SK-N-SH (cell line): ENCODE data around the gene TRA2A. TPM values are rescaled to one million over a fixed set of nuclear protein-coding genes. Genes with fewer than 3 reads are reported as not detected.

Experiments used
- CTCF ChIA-PET: fragments of 300-600, 350-600 bp; formaldehyde crosslinking; extraction: SDS; loops from one replicate; lab custom pipeline; 2021; lab: Yijun Ruan, JAX
- POLR2A ChIA-PET: fragments of 350-600 bp; sonication (Branson Sonifier 250); formaldehyde crosslinking; extraction: SDS; loops from one replicate; lab custom pipeline; 2020; ENCODE audit warnings: antibody characterized with exemption, inconsistent platforms; lab: Yijun Ruan, JAX
- DNase-seq: peaks from one replicate; pipeline ENCODE4 v3.0.0; 2012
- H2AFZ ChIP-seq: fragments of 200-600 bp; sonication (generic); 2 replicates; pipeline ENCODE4 v1.8.1; 2016; ENCODE audit warnings: antibody characterized with exemption, mild to moderate bottlenecking, low read depth
- H3F3A ChIP-seq: fragments of 200-600 bp; sonication (generic); replicated peaks from 2 replicates; pipeline ENCODE3; 2016; ENCODE audit warnings: antibody characterized with exemption, mild to moderate bottlenecking; ENCODE audit not compliant: insufficient read depth
- H3K27ac ChIP-seq, 2 experiments: fragments of 200-500 bp in 1 of 2; fragments of 200-600 bp in 1 of 2; sonication (Bioruptor generic) in 1 of 2; sonication (generic), shearing (Covaris generic) in 1 of 2; 2 replicates each; pipeline versions ENCODE4 v1.5.1 to v1.6.1; 2014 to 2016; ENCODE audit warnings: low read depth in 2 of 2, inconsistent platforms in 1 of 2, low read length in 1 of 2, mild to moderate bottlenecking in 1 of 2, mixed read lengths in 1 of 2
- H3K27me3 ChIP-seq: fragments of 200-600 bp; sonication (generic), shearing (Covaris generic); 2 replicates; pipeline ENCODE4 v1.6.1; 2016; ENCODE audit warnings: mixed run types; ENCODE audit not compliant: insufficient read depth
- H3K36me3 ChIP-seq, 2 experiments: fragments of 200-500 bp in 1 of 2; fragments of 200-600 bp in 1 of 2; sonication (Bioruptor generic) in 1 of 2; sonication (generic) in 1 of 2; replicated peaks in 1 of 2; 2 replicates each; pipeline versions ENCODE3 to v1.5.1; 2014 to 2016; ENCODE audit warnings: low read length in 1 of 2, mild to moderate bottlenecking in 1 of 2; ENCODE audit not compliant: insufficient read depth in 2 of 2, control insufficient read depth in 1 of 2
- H3K4me1 ChIP-seq, 2 experiments: fragments of 200-500 bp in 1 of 2; fragments of 200-600 bp in 1 of 2; sonication (Bioruptor generic) in 1 of 2; sonication (generic), shearing (Covaris generic) in 1 of 2; 2 replicates each; pipeline versions ENCODE4 v1.5.1 to v1.6.1; 2014 to 2016; ENCODE audit warnings: low read depth in 1 of 2, low read length in 1 of 2, mixed run types in 1 of 2; ENCODE audit not compliant: insufficient read depth in 2 of 2, control insufficient read depth in 1 of 2
- H3K4me2 ChIP-seq: fragments of 200-600 bp; sonication (generic), shearing (Covaris generic); 2 replicates; pipeline ENCODE4 v1.6.1; 2017; ENCODE audit warnings: mixed run types
- H3K4me3 ChIP-seq, 2 experiments: fragments of 200-500 bp in 1 of 2; fragments of 200-600 bp in 1 of 2; sonication (Bioruptor generic) in 1 of 2; sonication (generic), shearing (Covaris generic) in 1 of 2; 2 replicates each; pipeline versions ENCODE4 v1.5.1 to v1.8.1; 2014 to 2016; ENCODE audit warnings: low read depth in 2 of 2, inconsistent platforms in 1 of 2, low read length in 1 of 2, mild to moderate bottlenecking in 1 of 2, mixed read lengths in 1 of 2, moderate library complexity in 1 of 2
- H3K79me2 ChIP-seq: fragments of 200-600 bp; sonication (generic); 2 replicates; pipeline ENCODE4 v1.8.1; 2017; ENCODE audit warnings: mild to moderate bottlenecking; ENCODE audit not compliant: insufficient read depth
- H3K9ac ChIP-seq: fragments of 200-600 bp; sonication (generic); 2 replicates; pipeline ENCODE4 v1.6.1; 2017; ENCODE audit warnings: mixed run types
- H3K9me2 ChIP-seq: fragments of 200-600 bp; sonication (generic); 2 replicates; pipeline ENCODE4 v1.6.1; 2017; ENCODE audit warnings: mixed run types
- H3K9me3 ChIP-seq: fragments of 200-600 bp; sonication (generic); 2 replicates; pipeline ENCODE4 v1.6.1; 2017; ENCODE audit warnings: mixed run types, mild to moderate bottlenecking, moderate library complexity
- H4K20me1 ChIP-seq: fragments of 200-600 bp; sonication (generic); 2 replicates; pipeline ENCODE4 v1.6.1; 2017; ENCODE audit warnings: mild to moderate bottlenecking, mixed run types; ENCODE audit not compliant: insufficient read depth
- ELF1 ChIP-seq: IDR thresholded peaks from 2 replicates; pipeline ENCODE4 v1.4.0; 2012
- EP300 ChIP-seq, 2 experiments: IDR thresholded peaks; 2 replicates each; pipeline versions ENCODE4 v1.4.0 to v1.6.1; 2012; ENCODE audit warnings: borderline replicate concordance in 1 of 2, low read depth in 1 of 2, low read length in 1 of 2
- FOSL2 ChIP-seq: IDR thresholded peaks from 2 replicates; pipeline ENCODE4 v1.4.0; 2012; ENCODE audit warnings: low read depth, mild to moderate bottlenecking, moderate library complexity, borderline replicate concordance
- FOXJ3 ChIP-seq: sonication (generic); formaldehyde crosslinking; IDR thresholded peaks from 2 replicates; pipeline ENCODE4 v1.5.1; 2020; ENCODE audit warnings: mild to moderate bottlenecking, missing genetic modification reagents
- FOXM1 ChIP-seq: IDR thresholded peaks from 2 replicates; pipeline ENCODE4 v1.4.0; 2012; ENCODE audit warnings: low read depth, mild to moderate bottlenecking
- IRF3 ChIP-seq: fragments of 150-350 bp; IDR thresholded peaks from 2 replicates; pipeline ENCODE4 v1.6.1; 2016; ENCODE audit warnings: mild to moderate bottlenecking, low read depth, low read length
- MEF2A ChIP-seq: IDR thresholded peaks from 2 replicates; pipeline ENCODE4 v1.4.0; 2012; ENCODE audit warnings: low read depth, borderline replicate concordance
- NFIC ChIP-seq: IDR thresholded peaks from 2 replicates; pipeline ENCODE4 v1.4.0; 2012; ENCODE audit warnings: borderline replicate concordance
- POLR2AphosphoS5 ChIP-seq: IDR thresholded peaks from 2 replicates; pipeline ENCODE4 v1.6.1; 2012; ENCODE audit warnings: low read depth, low read length
- RAD21 ChIP-seq: IDR thresholded peaks from 2 replicates; pipeline ENCODE4 v1.6.1; 2012; ENCODE audit warnings: mild to moderate bottlenecking, low read length
- RCOR1 ChIP-seq: fragments of 150-350 bp; IDR thresholded peaks from 2 replicates; pipeline ENCODE4 v1.6.1; 2017; ENCODE audit warnings: antibody characterized with exemption, low read length
- RFX5 ChIP-seq: IDR thresholded peaks from 2 replicates; pipeline ENCODE4 v1.6.1; 2012; ENCODE audit warnings: mild to moderate bottlenecking, improper control_type of control experiment, low read length
- RXRA ChIP-seq: IDR thresholded peaks from 2 replicates; pipeline ENCODE4 v1.4.0; 2012; ENCODE audit warnings: low read depth, mild to moderate bottlenecking, borderline replicate concordance
- SIN3A ChIP-seq: IDR thresholded peaks from 2 replicates; pipeline ENCODE4 v1.6.1; 2012; ENCODE audit warnings: low read depth, mild to moderate bottlenecking, low read length, moderate library complexity, borderline replicate concordance
- SMC3 ChIP-seq: IDR thresholded peaks from 2 replicates; pipeline ENCODE4 v1.6.1; 2012; ENCODE audit warnings: low read depth, low read length, improper control_type of control experiment
- TAF1 ChIP-seq: IDR thresholded peaks from 2 replicates; pipeline ENCODE4 v1.6.1; 2012; ENCODE audit warnings: low read depth, mild to moderate bottlenecking, low read length, moderate library complexity, borderline replicate concordance
- TCF12 ChIP-seq: IDR thresholded peaks from 2 replicates; pipeline ENCODE4 v1.4.0; 2012
- ZBTB33 ChIP-seq: IDR thresholded peaks from 2 replicates; pipeline ENCODE4 v1.4.0; 2012; ENCODE audit warnings: low read depth, borderline replicate concordance
- WGBS: methylation state at CpG from one replicate; pipeline ENCODE4 v1.1.6; 2017; ENCODE audit warnings: low lambda C conversion rate; 5-methylcytosine and 5-hydroxymethylcytosine counted together
- polyA plus RNA-seq, 3 experiments: library from polyadenylated mRNA; depleted of rRNA; stranded (reverse); fragments of >200 nt; gene quantifications; 2 replicates each; pipeline ENCODE4 v1.2.3, GENCODE V29; 2012
- TF ChIP-seq, protein P1 (sequence below): IDR thresholded peaks from 2 replicates; pipeline ENCODE4 v1.4.0; 2012; ENCODE audit warnings: low read depth
- TF ChIP-seq, protein P2 (sequence below): fragments of 200-600 bp; sonication (generic); IDR thresholded peaks from 2 replicates; pipeline ENCODE4 v1.6.1; 2017; ENCODE audit warnings: antibody characterized with exemption, mild to moderate bottlenecking, moderate library complexity
- TF ChIP-seq, protein P3 (sequence below): IDR thresholded peaks from 2 replicates; pipeline ENCODE4 v1.6.1; 2012; ENCODE audit warnings: mild to moderate bottlenecking, low read depth, low read length, moderate library complexity
- TF ChIP-seq, protein P4 (sequence below): IDR thresholded peaks from 2 replicates; pipeline ENCODE4; 2012

TRA2A gene
- polyA plus RNA-seq, 1 of the 3 experiments (the other 2 are of a cell fraction): 62.1 TPM

DNA sequence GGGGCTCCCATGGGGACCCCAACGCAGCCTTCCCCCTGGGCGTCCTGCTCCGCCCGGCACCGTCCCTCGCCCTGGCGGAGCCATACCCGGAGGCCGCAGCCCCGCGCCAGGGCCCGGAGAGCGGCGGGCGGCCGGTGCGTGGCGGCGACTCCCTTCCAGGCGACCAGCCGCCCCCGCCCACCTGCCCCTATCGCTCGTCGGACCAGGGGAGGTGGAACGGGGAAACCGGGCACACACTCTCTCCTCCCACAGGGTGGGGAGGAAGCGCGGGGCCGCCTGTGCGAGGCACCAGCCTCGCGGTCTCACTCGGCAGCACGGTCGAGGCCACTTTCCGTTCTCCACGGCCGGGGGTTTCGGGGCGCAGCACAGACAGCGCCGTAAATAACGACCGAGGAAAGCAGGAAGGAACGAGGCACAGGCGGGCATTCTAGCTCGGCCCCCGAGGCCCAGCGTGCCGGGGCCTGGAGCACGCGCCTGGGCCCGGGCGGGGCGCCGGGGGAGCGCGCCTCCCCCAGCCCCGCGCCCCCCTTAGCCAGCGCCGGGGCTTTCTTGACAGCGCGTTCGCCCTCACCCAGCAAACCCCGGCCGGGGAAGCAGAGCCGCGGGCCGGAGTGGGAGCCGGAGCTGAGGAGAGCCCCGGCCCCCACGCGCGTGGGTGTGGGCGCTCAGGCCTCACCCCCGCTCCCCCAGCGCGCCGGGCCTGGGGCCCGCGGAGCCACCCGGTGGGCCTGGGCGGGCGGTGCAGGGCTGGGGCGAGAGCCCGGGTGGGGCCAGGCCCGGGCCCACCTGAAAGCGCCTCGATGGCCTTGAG is 62.4 kb downstream of the TRA2A start:
- Histone ChIP-seq H3K4me3 (peak overlapping the region; percentile 88 to 89), H3K9me2 (no peaks in the 10 kb centered on the region; the same call in 1 of the 2 replicates), H3K9me3 (no peaks in the 10 kb centered on the region), H2AFZ (peak overlapping the region; percentile 58; the same call in 1 of the 2 replicates), H4K20me1 (peaks cover 36% of the 10 kb centered on the region), H3K27ac (peak overlapping the region; percentile 93 to 96), H3K79me2 (peaks cover 84% of the 10 kb centered on the region), H3K4me1 (peaks cover 15 to 38% of the 10 kb centered on the region in 2 experiments), H3K4me2 (peak overlapping the region; percentile 94), H3F3A (peaks cover 33% of the 10 kb centered on the region), H3K36me3 (peaks cover 6 to 10% of the 10 kb centered on the region in 2 experiments), H3K27me3 (no peaks in the 10 kb centered on the region), H3K9ac (peak overlapping the region; percentile 91)
- ChIA-PET CTCF (interaction anchor here (0.6 to 3.2 kb wide), 10 partner anchors 9 to 372 kb away, joined by 3 to 14 read pairs (median 4); no protein-coding TSS in a partner anchor), POLR2A (interaction anchor here (1.2 kb wide), 1 partner anchor 20 kb away, joined by 6 read pairs; no protein-coding TSS in a partner anchor)
- DNase-seq: peak; percentile 84
- 3% methylated on average over 41 of the region's 91 CpGs for WGBS
- no peak; the same call in 1 of the 2 replicates for TF ChIP-seq TAF1
- TF ChIP-seq SIN3A: no peak; the same call in 1 of the 2 replicates
- TF ChIP-seq FOSL2: no peak
- TF ChIP-seq FOXM1: no peak
- TF ChIP-seq TCF12: no peak
- TF ChIP-seq EP300 (IDR thresholded peaks at IDR 0.05; ENCODE audit: borderline replicate concordance in 1 of 2, low read depth in 1 of 2, low read length in 1 of 2): peak in 1 of 2 experiments; percentile 3; a peak in 1 of 4 replicates
- no peak for TF ChIP-seq ELF1
- no peak for TF ChIP-seq FOXJ3 (CRISPR knock-in tag)
- no peak for TF ChIP-seq IRF3
- no peak for TF ChIP-seq ZBTB33
- no peak for TF ChIP-seq RFX5
- TF ChIP-seq, protein P1, sequence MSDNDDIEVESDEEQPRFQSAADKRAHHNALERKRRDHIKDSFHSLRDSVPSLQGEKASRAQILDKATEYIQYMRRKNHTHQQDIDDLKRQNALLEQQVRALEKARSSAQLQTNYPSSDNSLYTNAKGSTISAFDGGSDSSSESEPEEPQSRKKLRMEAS: 0 out of 2 replicates have a peak, but pooled peaks have one; percentile 61
- TF ChIP-seq, protein P2, sequence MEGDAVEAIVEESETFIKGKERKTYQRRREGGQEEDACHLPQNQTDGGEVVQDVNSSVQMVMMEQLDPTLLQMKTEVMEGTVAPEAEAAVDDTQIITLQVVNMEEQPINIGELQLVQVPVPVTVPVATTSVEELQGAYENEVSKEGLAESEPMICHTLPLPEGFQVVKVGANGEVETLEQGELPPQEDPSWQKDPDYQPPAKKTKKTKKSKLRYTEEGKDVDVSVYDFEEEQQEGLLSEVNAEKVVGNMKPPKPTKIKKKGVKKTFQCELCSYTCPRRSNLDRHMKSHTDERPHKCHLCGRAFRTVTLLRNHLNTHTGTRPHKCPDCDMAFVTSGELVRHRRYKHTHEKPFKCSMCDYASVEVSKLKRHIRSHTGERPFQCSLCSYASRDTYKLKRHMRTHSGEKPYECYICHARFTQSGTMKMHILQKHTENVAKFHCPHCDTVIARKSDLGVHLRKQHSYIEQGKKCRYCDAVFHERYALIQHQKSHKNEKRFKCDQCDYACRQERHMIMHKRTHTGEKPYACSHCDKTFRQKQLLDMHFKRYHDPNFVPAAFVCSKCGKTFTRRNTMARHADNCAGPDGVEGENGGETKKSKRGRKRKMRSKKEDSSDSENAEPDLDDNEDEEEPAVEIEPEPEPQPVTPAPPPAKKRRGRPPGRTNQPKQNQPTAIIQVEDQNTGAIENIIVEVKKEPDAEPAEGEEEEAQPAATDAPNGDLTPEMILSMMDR: peak; percentile 20; the same call in 1 of the 2 replicates
- TF ChIP-seq POLR2AphosphoS5: no peak
- TF ChIP-seq, protein P3, sequence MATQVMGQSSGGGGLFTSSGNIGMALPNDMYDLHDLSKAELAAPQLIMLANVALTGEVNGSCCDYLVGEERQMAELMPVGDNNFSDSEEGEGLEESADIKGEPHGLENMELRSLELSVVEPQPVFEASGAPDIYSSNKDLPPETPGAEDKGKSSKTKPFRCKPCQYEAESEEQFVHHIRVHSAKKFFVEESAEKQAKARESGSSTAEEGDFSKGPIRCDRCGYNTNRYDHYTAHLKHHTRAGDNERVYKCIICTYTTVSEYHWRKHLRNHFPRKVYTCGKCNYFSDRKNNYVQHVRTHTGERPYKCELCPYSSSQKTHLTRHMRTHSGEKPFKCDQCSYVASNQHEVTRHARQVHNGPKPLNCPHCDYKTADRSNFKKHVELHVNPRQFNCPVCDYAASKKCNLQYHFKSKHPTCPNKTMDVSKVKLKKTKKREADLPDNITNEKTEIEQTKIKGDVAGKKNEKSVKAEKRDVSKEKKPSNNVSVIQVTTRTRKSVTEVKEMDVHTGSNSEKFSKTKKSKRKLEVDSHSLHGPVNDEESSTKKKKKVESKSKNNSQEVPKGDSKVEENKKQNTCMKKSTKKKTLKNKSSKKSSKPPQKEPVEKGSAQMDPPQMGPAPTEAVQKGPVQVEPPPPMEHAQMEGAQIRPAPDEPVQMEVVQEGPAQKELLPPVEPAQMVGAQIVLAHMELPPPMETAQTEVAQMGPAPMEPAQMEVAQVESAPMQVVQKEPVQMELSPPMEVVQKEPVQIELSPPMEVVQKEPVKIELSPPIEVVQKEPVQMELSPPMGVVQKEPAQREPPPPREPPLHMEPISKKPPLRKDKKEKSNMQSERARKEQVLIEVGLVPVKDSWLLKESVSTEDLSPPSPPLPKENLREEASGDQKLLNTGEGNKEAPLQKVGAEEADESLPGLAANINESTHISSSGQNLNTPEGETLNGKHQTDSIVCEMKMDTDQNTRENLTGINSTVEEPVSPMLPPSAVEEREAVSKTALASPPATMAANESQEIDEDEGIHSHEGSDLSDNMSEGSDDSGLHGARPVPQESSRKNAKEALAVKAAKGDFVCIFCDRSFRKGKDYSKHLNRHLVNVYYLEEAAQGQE: no peak
- TF ChIP-seq NFIC: no peak
- no peak for TF ChIP-seq SMC3
- TF ChIP-seq MEF2A: no peak
- no peak for TF ChIP-seq RAD21
- TF ChIP-seq RXRA: no peak
- TF ChIP-seq, protein P4, sequence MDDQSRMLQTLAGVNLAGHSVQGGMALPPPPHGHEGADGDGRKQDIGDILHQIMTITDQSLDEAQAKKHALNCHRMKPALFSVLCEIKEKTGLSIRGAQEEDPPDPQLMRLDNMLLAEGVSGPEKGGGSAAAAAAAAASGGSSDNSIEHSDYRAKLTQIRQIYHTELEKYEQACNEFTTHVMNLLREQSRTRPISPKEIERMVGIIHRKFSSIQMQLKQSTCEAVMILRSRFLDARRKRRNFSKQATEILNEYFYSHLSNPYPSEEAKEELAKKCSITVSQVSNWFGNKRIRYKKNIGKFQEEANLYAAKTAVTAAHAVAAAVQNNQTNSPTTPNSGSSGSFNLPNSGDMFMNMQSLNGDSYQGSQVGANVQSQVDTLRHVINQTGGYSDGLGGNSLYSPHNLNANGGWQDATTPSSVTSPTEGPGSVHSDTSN: no peak
- no peak for TF ChIP-seq RCOR1
